Stomach (tissue), 4 donors: Measurements from ENCODE around the gene RPL10A.

ENCODE experiments used
- CTCF ChIP-seq, 7 experiments: fragments of 450-650 bp in 4 of 7; fragments of 200-600 bp in 3 of 7; sonication (generic) in 3 of 7; IDR thresholded peaks; one replicate each; pipeline ENCODE4 v1.5.1; 2016 to 2019; ENCODE audit warnings: antibody characterized with exemption in 7 of 7, control low read depth in 2 of 7, mild to moderate bottlenecking in 1 of 7
- POLR2A ChIP-seq, 4 donors: fragments of 450-650 bp; IDR thresholded peaks; one replicate each; pipeline ENCODE4 v1.6.1; 2016; ENCODE audit warnings: antibody characterized with exemption in 4 of 4, control low read depth in 2 of 4, mild to moderate bottlenecking in 1 of 4, moderate library complexity in 1 of 4
- POLR2AphosphoS5 ChIP-seq, 3 donors: sonication (generic); formaldehyde crosslinking; IDR thresholded peaks; one replicate each; pipeline ENCODE4 v1.6.1; 2016; ENCODE audit warnings: antibody characterized with exemption in 3 of 3

GRCh38 chr6:35428421-35429149 is 39.6 kb upstream of the RPL10A start:
- TF ChIP-seq POLR2A (IDR thresholded peaks at IDR 0.05): no peak
- no peak for TF ChIP-seq CTCF (IDR thresholded peaks at IDR 0.05)
- TF ChIP-seq POLR2AphosphoS5 (IDR thresholded peaks at IDR 0.05): no peak
